GM10266 (cell line): ENCODE measurements around the gene ATL2.

Experiments
- DNase-seq: peaks from one replicate; pipeline ENCODE4 v3.0.0; 2012; ENCODE audit errors: extremely low spot score
- CTCF ChIP-seq: IDR thresholded peaks from 2 replicates; pipeline ENCODE4 v1.5.1; 2012; ENCODE audit warnings: mild to moderate bottlenecking, low read depth; ENCODE audit not compliant: control insufficient read depth, insufficient read depth; ENCODE audit errors: missing control alignments

ATL2 gene

GRCh38 chr2:38301340-38301968 lies 75.6 kb downstream of the ATL2 start:
- no peak for TF ChIP-seq CTCF
- DNase-seq: no peak

- TF ChIP-seq CTCF: no peak
- DNase-seq: no peak
These were observed 78.5 kb downstream of the ATL2 start for GRCh38 chr2:38298539-38298938.

- no peak for DNase-seq
- no peak for TF ChIP-seq CTCF
These were observed 80.8 kb downstream of the ATL2 start for GRCh38 chr2:38296197-38296780.

- no peak for TF ChIP-seq CTCF
- DNase-seq: no peak
These were observed 82.5 kb downstream of the ATL2 start for GRCh38 chr2:38294597-38294996.

- no peak for DNase-seq
- TF ChIP-seq CTCF: no peak
These were observed 83.8 kb downstream of the ATL2 start for GRCh38 chr2:38293152-38293865.

GRCh38 chr2:38290332-38290731 lies 86.7 kb downstream of the ATL2 start:
- no peak for TF ChIP-seq CTCF

GRCh38 chr2:38284971-38285370 lies 92.1 kb downstream of the ATL2 start:
- TF ChIP-seq CTCF: no peak
- DNase-seq: no peak

More at GRCh38 chr2:38290332-38290731, 86.7 kb downstream of the ATL2 start:
- DNase-seq: no peak
